Measurements from ENCODE around the gene PLPP1.

The PLPP1 gene

GRCh38 chr5:55402199-55402598, 132.6 kb downstream of the PLPP1 start:
- H3K4me3 ChIP-seq (ENCODE audit: low read depth in 1 of 2, low read length in 2 of 2), result no peak overlapping the region
- H3K27me3 ChIP-seq (ENCODE audit: control insufficient read depth in 1 of 2, insufficient read depth in 2 of 2, low read length in 2 of 2), result no peaks in the 10 kb centered on the region
- H3K27ac ChIP-seq (ENCODE audit: low read depth, low read length), result no peak overlapping the region
- peaks cover 35 to 60% of the 10 kb centered on the region in 2 donors for H3K36me3 ChIP-seq (ENCODE audit: control insufficient read depth in 1 of 2, insufficient read depth in 2 of 2, low read length in 2 of 2)
- H3K9me3 ChIP-seq (ENCODE audit: control insufficient read depth in 1 of 2, low read length in 2 of 2), result no peaks in the 10 kb centered on the region
- H3K4me1 ChIP-seq (ENCODE audit: control insufficient read depth in 1 of 2, insufficient read depth in 2 of 2, low read length in 2 of 2), result no peaks in the 10 kb centered on the region
- no peak overlapping the region for H3K9ac ChIP-seq (ENCODE audit: low read depth in 1 of 2, low read length in 2 of 2)

- H3K27me3 ChIP-seq (ENCODE audit: control insufficient read depth in 1 of 2, insufficient read depth in 2 of 2, low read length in 2 of 2), result no peaks in the 10 kb centered on the region
- peaks cover 0 to 4% of the 10 kb centered on the region in 2 donors for H3K9me3 ChIP-seq (ENCODE audit: control insufficient read depth in 1 of 2, low read length in 2 of 2)
- H3K4me1 ChIP-seq (ENCODE audit: control insufficient read depth in 1 of 2, insufficient read depth in 2 of 2, low read length in 2 of 2), result peaks cover 11 to 24% of the 10 kb centered on the region in 2 donors
- no peak overlapping the region for H3K4me3 ChIP-seq (ENCODE audit: low read depth in 1 of 2, low read length in 2 of 2)
- no peak overlapping the region for H3K9ac ChIP-seq (ENCODE audit: low read depth in 1 of 2, low read length in 2 of 2)
- H3K27ac ChIP-seq (ENCODE audit: low read depth, low read length), result no peak overlapping the region
- H3K36me3 ChIP-seq (ENCODE audit: control insufficient read depth in 1 of 2, insufficient read depth in 2 of 2, low read length in 2 of 2), result peaks cover 14 to 18% of the 10 kb centered on the region in 2 donors
Measured at GRCh38 chr5:55393501-55394175, 141.1 kb downstream of the PLPP1 start.

- H3K27me3 ChIP-seq (ENCODE audit: control insufficient read depth in 1 of 2, insufficient read depth in 2 of 2, low read length in 2 of 2), result no peaks in the 10 kb centered on the region
- H3K36me3 ChIP-seq (ENCODE audit: control insufficient read depth in 1 of 2, insufficient read depth in 2 of 2, low read length in 2 of 2), result peaks cover 13 to 17% of the 10 kb centered on the region in 2 donors
- H3K9ac ChIP-seq (ENCODE audit: low read depth in 1 of 2, low read length in 2 of 2), result no peak overlapping the region
- peaks cover 0 to 4% of the 10 kb centered on the region in 2 donors for H3K9me3 ChIP-seq (ENCODE audit: control insufficient read depth in 1 of 2, low read length in 2 of 2)
- no peak overlapping the region for H3K27ac ChIP-seq (ENCODE audit: low read depth, low read length)
- H3K4me1 ChIP-seq (ENCODE audit: control insufficient read depth in 1 of 2, insufficient read depth in 2 of 2, low read length in 2 of 2), result peaks cover 11 to 30% of the 10 kb centered on the region in 2 donors
- H3K4me3 ChIP-seq (ENCODE audit: low read depth in 1 of 2, low read length in 2 of 2), result peak overlapping the region in 1 of 2 donors; percentile 10
Measured at GRCh38 chr5:55392669-55393068, 142.1 kb downstream of the PLPP1 start.

DNA sequence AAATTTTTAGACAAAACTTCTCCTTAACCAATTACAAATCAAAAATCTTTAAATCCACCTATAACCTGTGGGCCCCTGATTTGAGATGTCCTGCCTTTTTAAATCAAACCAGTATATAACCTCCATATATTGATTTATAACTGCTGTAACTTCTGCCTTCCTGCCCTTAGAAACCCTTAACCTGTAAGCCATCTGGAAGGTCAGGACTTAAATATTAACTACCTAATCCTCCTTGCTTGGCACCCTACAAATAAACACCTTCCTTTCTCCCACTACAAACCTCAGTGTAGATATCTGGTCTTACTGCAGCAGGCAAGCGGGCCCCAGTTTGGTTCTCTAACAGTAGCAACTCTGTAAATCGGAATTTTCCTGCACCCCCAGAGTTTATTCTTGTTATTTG, 143.1 kb downstream of the PLPP1 start:
- Histone ChIP-seq H3K36me3 (ENCODE audit: control insufficient read depth in 1 of 2, insufficient read depth in 2 of 2, low read length in 2 of 2) (peaks cover 13 to 17% of the 10 kb centered on the region in 2 donors), H3K9me3 (ENCODE audit: control insufficient read depth in 1 of 2, low read length in 2 of 2) (peaks cover 0 to 4% of the 10 kb centered on the region in 2 donors), H3K27ac (ENCODE audit: low read depth, low read length) (peak overlapping the region; percentile 60), H3K4me1 (ENCODE audit: control insufficient read depth in 1 of 2, insufficient read depth in 2 of 2, low read length in 2 of 2) (peaks cover 11 to 30% of the 10 kb centered on the region in 2 donors), H3K27me3 (ENCODE audit: control insufficient read depth in 1 of 2, insufficient read depth in 2 of 2, low read length in 2 of 2) (no peaks in the 10 kb centered on the region), H3K4me3 (ENCODE audit: low read depth in 1 of 2, low read length in 2 of 2) (no peak overlapping the region), H3K9ac (ENCODE audit: low read depth in 1 of 2, low read length in 2 of 2) (no peak overlapping the region)

- no peak overlapping the region for H3K4me3 ChIP-seq (ENCODE audit: low read depth in 1 of 2, low read length in 2 of 2)
- H3K27me3 ChIP-seq (ENCODE audit: control insufficient read depth in 1 of 2, insufficient read depth in 2 of 2, low read length in 2 of 2), result no peaks in the 10 kb centered on the region
- peaks cover 0 to 15% of the 10 kb centered on the region in 2 donors for H3K9me3 ChIP-seq (ENCODE audit: control insufficient read depth in 1 of 2, low read length in 2 of 2)
- no peak overlapping the region for H3K27ac ChIP-seq (ENCODE audit: low read depth, low read length)
- no peak overlapping the region for H3K9ac ChIP-seq (ENCODE audit: low read depth in 1 of 2, low read length in 2 of 2)
- peaks cover 7 to 18% of the 10 kb centered on the region in 2 donors for H3K36me3 ChIP-seq (ENCODE audit: control insufficient read depth in 1 of 2, insufficient read depth in 2 of 2, low read length in 2 of 2)
- peaks cover 11 to 38% of the 10 kb centered on the region in 2 donors for H3K4me1 ChIP-seq (ENCODE audit: control insufficient read depth in 1 of 2, insufficient read depth in 2 of 2, low read length in 2 of 2)
Measured at GRCh38 chr5:55387865-55388264, 146.9 kb downstream of the PLPP1 start.

DNA sequence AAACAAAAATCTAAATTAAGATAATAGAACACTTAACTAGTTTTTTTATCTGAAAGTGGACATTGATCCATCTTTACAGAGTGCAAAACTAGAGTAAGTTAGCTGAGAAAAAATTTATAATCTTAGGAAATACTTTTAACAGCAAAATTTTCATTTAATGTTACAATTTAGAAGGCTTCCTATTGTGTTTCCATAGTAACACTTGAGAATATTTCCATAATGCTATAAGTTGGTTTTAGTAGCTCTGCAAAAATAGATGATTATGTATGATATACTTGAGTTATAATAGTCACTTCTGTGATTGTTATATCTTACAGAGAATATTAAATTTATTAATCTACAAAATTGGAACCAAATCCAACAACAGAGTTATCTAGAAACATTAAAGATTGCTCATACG, 148.4 kb downstream of the PLPP1 start:
- Histone ChIP-seq H3K4me3 (ENCODE audit: low read depth in 1 of 2, low read length in 2 of 2) (no peak overlapping the region), H3K4me1 (ENCODE audit: control insufficient read depth in 1 of 2, insufficient read depth in 2 of 2, low read length in 2 of 2) (peaks cover 7 to 29% of the 10 kb centered on the region in 2 donors), H3K27ac (ENCODE audit: low read depth, low read length) (no peak overlapping the region), H3K36me3 (ENCODE audit: control insufficient read depth in 1 of 2, insufficient read depth in 2 of 2, low read length in 2 of 2) (peaks cover 9 to 14% of the 10 kb centered on the region in 2 donors), H3K9ac (ENCODE audit: low read depth in 1 of 2, low read length in 2 of 2) (no peak overlapping the region), H3K27me3 (ENCODE audit: control insufficient read depth in 1 of 2, insufficient read depth in 2 of 2, low read length in 2 of 2) (no peaks in the 10 kb centered on the region), H3K9me3 (ENCODE audit: control insufficient read depth in 1 of 2, low read length in 2 of 2) (peaks cover 0 to 14% of the 10 kb centered on the region in 2 donors)

GRCh38 chr5:55385846-55386245, 148.9 kb downstream of the PLPP1 start:
- H3K27me3 ChIP-seq (ENCODE audit: control insufficient read depth in 1 of 2, insufficient read depth in 2 of 2, low read length in 2 of 2), result no peaks in the 10 kb centered on the region
- H3K36me3 ChIP-seq (ENCODE audit: control insufficient read depth in 1 of 2, insufficient read depth in 2 of 2, low read length in 2 of 2), result peaks cover 9 to 14% of the 10 kb centered on the region in 2 donors
- peaks cover 0 to 14% of the 10 kb centered on the region in 2 donors for H3K9me3 ChIP-seq (ENCODE audit: control insufficient read depth in 1 of 2, low read length in 2 of 2)
- H3K4me1 ChIP-seq (ENCODE audit: control insufficient read depth in 1 of 2, insufficient read depth in 2 of 2, low read length in 2 of 2), result peaks cover 7 to 28% of the 10 kb centered on the region in 2 donors
- no peak overlapping the region for H3K9ac ChIP-seq (ENCODE audit: low read depth in 1 of 2, low read length in 2 of 2)
- H3K4me3 ChIP-seq (ENCODE audit: low read depth in 1 of 2, low read length in 2 of 2), result no peak overlapping the region
- no peak overlapping the region for H3K27ac ChIP-seq (ENCODE audit: low read depth, low read length)

GRCh38 chr5:55385227-55385626, 149.5 kb downstream of the PLPP1 start:
- no peaks in the 10 kb centered on the region for H3K27me3 ChIP-seq (ENCODE audit: control insufficient read depth in 1 of 2, insufficient read depth in 2 of 2, low read length in 2 of 2)
- H3K36me3 ChIP-seq (ENCODE audit: control insufficient read depth in 1 of 2, insufficient read depth in 2 of 2, low read length in 2 of 2), result peaks cover 9 to 20% of the 10 kb centered on the region in 2 donors

GRCh38 chr5:55384072-55384471, 150.7 kb downstream of the PLPP1 start:
- no peak overlapping the region for H3K9ac ChIP-seq (ENCODE audit: low read depth in 1 of 2, low read length in 2 of 2)
- H3K36me3 ChIP-seq (ENCODE audit: control insufficient read depth in 1 of 2, insufficient read depth in 2 of 2, low read length in 2 of 2), result peaks cover 14 to 22% of the 10 kb centered on the region in 2 donors
- no peak overlapping the region for H3K27ac ChIP-seq (ENCODE audit: low read depth, low read length)
- H3K27me3 ChIP-seq (ENCODE audit: control insufficient read depth in 1 of 2, insufficient read depth in 2 of 2, low read length in 2 of 2), result no peaks in the 10 kb centered on the region
- no peak overlapping the region for H3K4me3 ChIP-seq (ENCODE audit: low read depth in 1 of 2, low read length in 2 of 2)
- H3K9me3 ChIP-seq (ENCODE audit: control insufficient read depth in 1 of 2, low read length in 2 of 2), result peaks cover 0 to 14% of the 10 kb centered on the region in 2 donors
- H3K4me1 ChIP-seq (ENCODE audit: control insufficient read depth in 1 of 2, insufficient read depth in 2 of 2, low read length in 2 of 2), result peaks cover 0 to 16% of the 10 kb centered on the region in 2 donors

More at GRCh38 chr5:55385227-55385626, 149.5 kb downstream of the PLPP1 start:
- Histone ChIP-seq H3K4me3 (ENCODE audit: low read depth in 1 of 2, low read length in 2 of 2) (no peak overlapping the region), H3K9ac (ENCODE audit: low read depth in 1 of 2, low read length in 2 of 2) (no peak overlapping the region), H3K27ac (ENCODE audit: low read depth, low read length) (no peak overlapping the region), H3K9me3 (ENCODE audit: control insufficient read depth in 1 of 2, low read length in 2 of 2) (peaks cover 0 to 14% of the 10 kb centered on the region in 2 donors), H3K4me1 (ENCODE audit: control insufficient read depth in 1 of 2, insufficient read depth in 2 of 2, low read length in 2 of 2) (peaks cover 5 to 26% of the 10 kb centered on the region in 2 donors)

GRCh38 chr5:55383254-55383653, 151.5 kb downstream of the PLPP1 start:
- Histone ChIP-seq H3K27me3 (ENCODE audit: control insufficient read depth in 1 of 2, insufficient read depth in 2 of 2, low read length in 2 of 2) (no peaks in the 10 kb centered on the region), H3K4me1 (ENCODE audit: control insufficient read depth in 1 of 2, insufficient read depth in 2 of 2, low read length in 2 of 2) (peaks cover 0 to 10% of the 10 kb centered on the region in 2 donors), H3K27ac (ENCODE audit: low read depth, low read length) (no peak overlapping the region), H3K4me3 (ENCODE audit: low read depth in 1 of 2, low read length in 2 of 2) (no peak overlapping the region), H3K36me3 (ENCODE audit: control insufficient read depth in 1 of 2, insufficient read depth in 2 of 2, low read length in 2 of 2) (peaks cover 14 to 22% of the 10 kb centered on the region in 2 donors), H3K9ac (ENCODE audit: low read depth in 1 of 2, low read length in 2 of 2) (no peak overlapping the region), H3K9me3 (ENCODE audit: control insufficient read depth in 1 of 2, low read length in 2 of 2) (peaks cover 0 to 14% of the 10 kb centered on the region in 2 donors)

All from duodenal mucosa (tissue), 2 donors.